Smooth muscle cell (in vitro differentiated cells): ENCODE data around the gene CD48. TPM values are rescaled to one million over a fixed set of nuclear protein-coding genes. Genes with fewer than 3 reads are reported as not detected.
"Not testable (repeated sequence)": the region's sequence is repeated elsewhere in the genome, so short reads cannot be mapped to it uniquely, and the experiment has no call there.

Experiments used
- DNase-seq: peaks from one replicate; lab custom pipeline; 2025; ENCODE audit not compliant: unreplicated experiment; lab: John Stamatoyannopoulos, UW
- H2AFZ ChIP-seq: fragments of 200-600 bp; sonication (generic); 2 replicates; pipeline ENCODE4 v1.6.0; 2016; ENCODE audit warnings: antibody characterized with exemption, low read depth, mild to moderate bottlenecking
- H3F3A ChIP-seq: fragments of 200-600 bp; sonication (generic); 2 replicates; pipeline ENCODE4 v1.6.0; 2017; ENCODE audit warnings: antibody characterized with exemption, low read depth
- H3K27ac ChIP-seq: fragments of 200-600 bp; sonication (generic); 2 replicates; pipeline ENCODE4 v1.5.1; 2016; ENCODE audit warnings: low read depth, mild to moderate bottlenecking
- H3K27me3 ChIP-seq: fragments of 200-600 bp; sonication (generic); 2 replicates; pipeline ENCODE4 v1.6.1; 2016; ENCODE audit warnings: low read depth, mild to moderate bottlenecking
- H3K36me3 ChIP-seq: fragments of 200-600 bp; sonication (generic); 2 replicates; pipeline ENCODE4 v1.5.1; 2016; ENCODE audit warnings: low read depth
- H3K4me1 ChIP-seq: fragments of 200-600 bp; sonication (generic); 2 replicates; pipeline ENCODE4 v1.5.1; 2016; ENCODE audit warnings: low read depth
- H3K4me2 ChIP-seq: fragments of 200-600 bp; sonication (generic); 2 replicates; pipeline ENCODE4 v1.6.0; 2016; ENCODE audit warnings: mild to moderate bottlenecking
- H3K4me3 ChIP-seq: fragments of 200-600 bp; sonication (generic); 2 replicates; pipeline ENCODE4 v1.5.1; 2016; ENCODE audit warnings: mild to moderate bottlenecking
- H3K79me2 ChIP-seq: fragments of 200-600 bp; sonication (generic); 2 replicates; pipeline ENCODE4 v1.6.0; 2016; ENCODE audit warnings: low read depth, mild to moderate bottlenecking
- H3K9ac ChIP-seq: fragments of 200-600 bp; sonication (generic); 2 replicates; pipeline ENCODE4 v1.6.0; 2016; ENCODE audit warnings: low read depth
- H3K9me3 ChIP-seq: fragments of 200-600 bp; sonication (generic); replicated peaks from 2 replicates; pipeline ENCODE4 v1.5.1; 2016; ENCODE audit warnings: low read depth
- H4K20me1 ChIP-seq: fragments of 200-600 bp; sonication (generic); 2 replicates; pipeline ENCODE4 v1.6.0; 2016; ENCODE audit warnings: low read depth
- CTCF ChIP-seq: fragments of 200-600 bp; sonication (generic); IDR thresholded peaks from 2 replicates; pipeline ENCODE4 v1.5.1; 2017; ENCODE audit warnings: borderline replicate concordance, mild to moderate bottlenecking, antibody characterized with exemption; ENCODE audit not compliant: insufficient read depth, poor library complexity, severe bottlenecking
- WGBS: methylation state at CpG from one replicate; pipeline ENCODE4 v1.1.7; 2016; ENCODE audit warnings: low lambda C conversion rate; 5-methylcytosine and 5-hydroxymethylcytosine counted together
- polyA plus RNA-seq: library from polyadenylated mRNA; unstranded; fragments of >200 nt; fragmentation: Nextera tagmentation; extraction: Ambion mirVana; gene quantifications from 2 replicates; pipeline ENCODE4 v1.2.1, GENCODE V29; 2016
- total RNA-seq: library from RNA; depleted of rRNA; stranded (reverse); fragments of >200 nt; gene quantifications from 2 replicates; pipeline ENCODE4 v1.2.3, GENCODE V29; 2014

CD48 gene
- total and polyA plus RNA-seq, 2 experiments from 2014 or later, result 0.37 TPM; not detected in 1

GRCh38 chr1:160720356-160721085 is 8.9 kb upstream of the CD48 start:
- 64% methylated on average over 3 of the region's 3 CpGs for WGBS

GRCh38 chr1:160718210-160718609 is 6.6 kb upstream of the CD48 start:
- Histone ChIP-seq H3K9me3 (no peaks in the 10 kb centered on the region), H4K20me1 (no peaks in the 10 kb centered on the region), H3K9ac (no peak overlapping the region), H3K27ac (no peak overlapping the region), H2AFZ (no peak overlapping the region), H3K79me2 (no peaks in the 10 kb centered on the region), H3K4me3 (no peak overlapping the region), H3K27me3 (no peaks in the 10 kb centered on the region), H3K4me2 (no peak overlapping the region), H3F3A (no peaks in the 10 kb centered on the region), H3K4me1 (no peaks in the 10 kb centered on the region), H3K36me3 (no peaks in the 10 kb centered on the region)
- 87% methylated on average over 4 of the region's 4 CpGs for WGBS
- TF ChIP-seq CTCF, result no peak
- no peak for DNase-seq

More at GRCh38 chr1:160720356-160721085, 8.9 kb upstream of the CD48 start:
- Histone ChIP-seq H3F3A (no peaks in the 10 kb centered on the region), H3K9me3 (no peaks in the 10 kb centered on the region), H3K4me3 (no peak overlapping the region), H3K27ac (peak overlapping the region; percentile 7), H4K20me1 (no peaks in the 10 kb centered on the region), H2AFZ (no peak overlapping the region), H3K4me1 (no peaks in the 10 kb centered on the region), H3K36me3 (no peaks in the 10 kb centered on the region), H3K4me2 (no peak overlapping the region), H3K27me3 (no peaks in the 10 kb centered on the region), H3K9ac (no peak overlapping the region), H3K79me2 (no peaks in the 10 kb centered on the region)
- no peak for DNase-seq
- no peak for TF ChIP-seq CTCF

- Histone ChIP-seq H3K9me3 (no peaks in the 10 kb centered on the region), H3K36me3 (no peaks in the 10 kb centered on the region), H4K20me1 (no peaks in the 10 kb centered on the region), H3K4me1 (no peaks in the 10 kb centered on the region), H3F3A (no peaks in the 10 kb centered on the region), H3K27me3 (no peaks in the 10 kb centered on the region), H3K79me2 (no peaks in the 10 kb centered on the region), H2AFZ (no peak overlapping the region), H3K4me3 (no peak overlapping the region), H3K4me2 (no peak overlapping the region), H3K9ac (no peak overlapping the region), H3K27ac (no peak overlapping the region)
- DNase-seq, result no peak
- TF ChIP-seq CTCF, result no peak
- 78% methylated on average over 5 of the region's 5 CpGs for WGBS
Measured at GRCh38 chr1:160717306-160717705, 5.7 kb upstream of the CD48 start.

DNA sequence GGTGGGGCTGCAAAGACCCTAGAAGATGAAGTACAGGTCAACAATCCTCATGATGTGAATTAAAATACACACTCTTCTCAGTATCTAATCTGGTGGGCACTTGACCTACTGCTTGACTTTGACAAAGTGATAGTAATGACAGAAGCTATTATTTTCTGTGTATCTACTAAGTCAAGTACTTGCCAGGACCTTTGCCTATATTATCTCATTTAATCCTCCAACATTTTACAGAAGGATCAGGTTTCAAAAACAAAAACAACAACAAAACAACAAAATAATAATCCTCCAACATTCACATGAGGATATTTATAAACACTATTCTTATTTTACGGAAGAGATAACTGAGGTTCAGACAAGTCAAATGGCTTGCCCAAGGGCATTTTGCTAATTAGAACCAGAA is 4.4 kb upstream of the CD48 start:
- Histone ChIP-seq H3K4me1 (no peaks in the 10 kb centered on the region), H3K27me3 (no peaks in the 10 kb centered on the region), H3K4me3 (no peak overlapping the region), H2AFZ (no peak overlapping the region), H3K9me3 (no peaks in the 10 kb centered on the region), H3K36me3 (no peaks in the 10 kb centered on the region), H3K79me2 (no peaks in the 10 kb centered on the region), H4K20me1 (no peaks in the 10 kb centered on the region), H3K9ac (no peak overlapping the region), H3K4me2 (no peak overlapping the region), H3F3A (no peaks in the 10 kb centered on the region), H3K27ac (no peak overlapping the region)
- no peak for TF ChIP-seq CTCF
- WGBS, result 82% methylated on average over 1 of the region's 1 CpG
- DNase-seq, result no peak

- 94% methylated on average over 5 of the region's 5 CpGs for WGBS
- not testable (repeated sequence) for H3F3A ChIP-seq, H2AFZ ChIP-seq, H4K20me1 ChIP-seq, H3K79me2 ChIP-seq, DNase-seq, H3K27me3 ChIP-seq, H3K4me3 ChIP-seq, H3K36me3 ChIP-seq, H3K9me3 ChIP-seq, H3K9ac ChIP-seq, H3K27ac ChIP-seq, H3K4me1 ChIP-seq, H3K4me2 ChIP-seq
Measured at GRCh38 chr1:160714034-160714648, 2.5 kb upstream of the CD48 start.
